ENCODE results near the gene CMTM4.
"Not testable (repeated sequence)": the region's sequence is repeated elsewhere in the genome, so short reads cannot be mapped to it uniquely, and the experiment has no call there.

CMTM4 gene

GRCh38 chr16:66611911-66612310, 84.6 kb downstream of the CMTM4 start:
- not testable (repeated sequence) for DNase-seq

- no peak for DNase-seq
Measured at GRCh38 chr16:66610111-66610820, 86.3 kb downstream of the CMTM4 start.

- DNase-seq: no peak
Measured at GRCh38 chr16:66609139-66609510, 87.4 kb downstream of the CMTM4 start.

- no peak for DNase-seq
Measured at GRCh38 chr16:66608241-66609138, 88.1 kb downstream of the CMTM4 start.

- no peak for DNase-seq
Measured at GRCh38 chr16:66605979-66606751, 90.4 kb downstream of the CMTM4 start.

- DNase-seq: no peak
Measured at GRCh38 chr16:66605177-66605978, 91.2 kb downstream of the CMTM4 start.

- no peak for DNase-seq
Measured at GRCh38 chr16:66604376-66605176, 92.0 kb downstream of the CMTM4 start, which contains the start of gene CMTM3. Gene CMTM3, plus strand, starts transcription at chr16:66604704. Its CDS starts 102 bp downstream, at chr16:66604806.

- DNase-seq: no peak
Measured at GRCh38 chr16:66603537-66604375, 92.8 kb downstream of the CMTM4 start.

- no peak for DNase-seq
Measured at GRCh38 chr16:66601471-66601870, 95.1 kb downstream of the CMTM4 start.

GRCh38 chr16:66600477-66600876, 96.1 kb downstream of the CMTM4 start:
- no peak for DNase-seq

- no peak for DNase-seq
Measured at GRCh38 chr16:66599726-66600125, 96.8 kb downstream of the CMTM4 start.

GRCh38 chr16:66598111-66598510, 98.4 kb downstream of the CMTM4 start:
- no peak for DNase-seq

- no peak for DNase-seq
Measured at GRCh38 chr16:66596986-66597848, 99.3 kb downstream of the CMTM4 start.

GRCh38 chr16:66596559-66596958, 100.0 kb downstream of the CMTM4 start:
- DNase-seq: not testable (repeated sequence)

GRCh38 chr16:66594739-66595138, 101.8 kb downstream of the CMTM4 start:
- DNase-seq: no peak

GRCh38 chr16:66592814-66593213, 103.7 kb downstream of the CMTM4 start:
- no peak for DNase-seq

GRCh38 chr16:66592241-66592640, 104.3 kb downstream of the CMTM4 start:
- no peak for DNase-seq

- no peak for DNase-seq
Measured at GRCh38 chr16:66591018-66591417, 105.5 kb downstream of the CMTM4 start.

- no peak for DNase-seq
Measured at GRCh38 chr16:66590322-66590721, 106.2 kb downstream of the CMTM4 start.

All from NCI-H2029 (cell line).